GM18508 (cell line): Measurements from ENCODE around the gene CADM1.

Source experiments
- ATAC-seq: cut with Tn5 transposase; IDR thresholded peaks from one replicate; pipeline ENCODE4 v1.9.1; 2021; ENCODE audit warnings: moderate number of reproducible peaks; ENCODE audit not compliant: insufficient read depth, unreplicated experiment

The CADM1 gene

GRCh38 chr11:115504276-115505158 is at the start of gene CADM1:
TSS of gene CADM1 (minus strand) at chr11:115504415.
- no peak for ATAC-seq

- no peak for ATAC-seq
Measured at GRCh38 chr11:115552773-115553438, 48.7 kb upstream of the CADM1 start.

GRCh38 chr11:115552151-115552772 is 48.0 kb upstream of the CADM1 start:
- no peak for ATAC-seq

DNA sequence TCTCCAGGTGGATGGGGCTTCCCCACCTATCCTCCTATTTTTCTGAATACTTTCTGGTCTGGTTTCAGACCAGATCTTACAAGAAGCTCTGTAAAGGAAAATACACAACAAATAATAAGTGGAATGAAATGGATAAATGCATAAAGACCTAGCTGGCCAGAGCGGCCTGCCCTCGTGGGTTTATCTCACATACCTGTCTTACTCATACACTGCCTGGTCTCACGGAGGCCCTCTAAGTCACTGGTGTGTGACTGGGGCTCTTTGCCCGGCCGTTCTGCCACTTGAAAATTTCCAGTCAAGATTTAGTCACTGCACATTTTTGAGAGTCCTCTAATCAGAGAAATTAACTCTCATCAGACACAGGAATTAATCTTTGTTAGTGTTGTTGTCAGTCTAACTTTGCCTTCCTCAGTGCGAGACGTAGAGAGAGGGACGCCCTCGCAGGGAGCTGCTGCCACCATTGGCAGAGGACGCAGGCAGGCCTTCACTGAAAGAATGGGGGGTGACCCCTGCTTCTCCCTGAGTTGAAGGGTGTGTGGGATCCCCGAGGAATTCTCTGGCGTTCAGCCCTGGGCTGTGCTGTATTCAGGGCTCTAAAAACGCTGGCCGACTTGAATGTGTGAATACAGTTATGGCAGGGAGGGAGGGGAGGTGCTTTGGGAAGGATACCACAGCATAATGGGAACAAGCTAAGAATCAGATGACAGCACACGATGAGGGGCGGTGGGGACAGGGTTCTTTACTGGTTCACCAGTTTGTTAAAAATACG is 46.3 kb upstream of the CADM1 start:
- ATAC-seq = no peak

- no peak for ATAC-seq
Measured at GRCh38 chr11:115548878-115549528, 44.8 kb upstream of the CADM1 start.

DNA sequence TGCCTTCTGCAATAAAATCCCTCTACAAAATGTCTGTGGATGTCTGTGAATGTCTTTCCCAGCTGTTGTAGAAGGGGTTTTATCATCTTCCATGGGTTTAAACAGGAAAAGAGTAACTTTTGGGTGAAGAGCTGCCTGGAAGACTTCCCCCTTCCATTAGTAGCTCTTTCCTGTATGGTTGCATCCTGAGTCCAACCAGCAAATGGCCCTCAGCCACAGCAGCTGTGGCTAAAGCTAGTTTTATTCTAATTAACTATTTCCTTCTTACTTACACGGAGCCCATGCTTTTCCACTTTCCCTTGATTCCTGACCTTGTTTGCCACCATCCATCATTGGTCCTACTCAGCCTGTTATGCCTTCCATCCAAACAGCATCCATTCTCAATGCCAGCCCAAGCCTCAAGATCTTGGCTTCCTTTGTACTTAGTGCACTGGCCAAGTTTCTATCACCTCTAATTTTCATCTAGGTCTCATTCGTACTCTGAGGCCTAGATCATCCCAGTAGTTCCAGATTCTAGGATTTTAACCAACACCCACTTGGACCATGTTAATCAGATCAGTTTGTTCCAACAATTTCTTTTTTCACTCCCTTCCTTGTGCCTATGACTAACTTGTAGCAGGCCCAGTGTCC is 41.5 kb upstream of the CADM1 start:
- no peak for ATAC-seq

GRCh38 chr11:115544422-115544948 is 40.3 kb upstream of the CADM1 start:
- no peak for ATAC-seq

DNA sequence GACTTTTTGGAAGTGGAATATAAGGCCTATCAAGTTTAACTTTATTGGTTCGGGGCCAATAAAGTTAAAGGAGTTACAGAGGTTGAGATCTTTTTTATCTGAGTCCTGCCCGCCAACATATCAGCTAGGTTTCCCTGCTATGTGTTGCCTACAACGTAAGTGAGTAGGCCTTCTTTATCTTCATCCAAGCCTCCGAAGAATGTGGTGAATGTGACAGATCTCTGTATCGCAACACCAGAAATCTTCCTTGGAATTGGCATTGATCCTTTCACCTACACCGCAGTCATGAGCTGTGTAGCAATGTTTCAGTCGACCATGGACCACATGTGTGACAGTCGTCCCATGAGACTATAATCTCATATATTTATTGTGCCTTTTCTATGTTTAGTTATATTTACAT is 37.3 kb upstream of the CADM1 start:
- no peak for ATAC-seq

DNA sequence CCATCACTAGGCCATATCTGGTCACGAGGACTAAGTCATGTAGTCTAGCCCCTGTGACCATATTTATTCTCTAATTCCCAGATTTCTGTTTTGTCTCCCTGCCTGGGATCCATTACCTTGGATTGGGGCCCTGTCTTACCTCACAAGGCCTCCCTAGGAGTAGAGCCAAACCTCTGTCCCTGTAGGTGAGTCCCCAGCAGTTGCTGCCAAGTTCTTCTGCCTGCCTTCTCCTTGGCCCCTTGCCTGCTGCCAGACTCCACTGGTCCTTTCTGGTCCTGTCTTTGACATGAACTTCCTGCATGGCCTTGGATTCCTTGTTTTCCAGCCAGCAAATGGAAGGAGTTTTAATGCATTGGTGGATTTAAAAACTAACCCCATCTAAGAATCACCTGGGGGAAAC is 35.6 kb upstream of the CADM1 start:
- ATAC-seq = no peak

DNA sequence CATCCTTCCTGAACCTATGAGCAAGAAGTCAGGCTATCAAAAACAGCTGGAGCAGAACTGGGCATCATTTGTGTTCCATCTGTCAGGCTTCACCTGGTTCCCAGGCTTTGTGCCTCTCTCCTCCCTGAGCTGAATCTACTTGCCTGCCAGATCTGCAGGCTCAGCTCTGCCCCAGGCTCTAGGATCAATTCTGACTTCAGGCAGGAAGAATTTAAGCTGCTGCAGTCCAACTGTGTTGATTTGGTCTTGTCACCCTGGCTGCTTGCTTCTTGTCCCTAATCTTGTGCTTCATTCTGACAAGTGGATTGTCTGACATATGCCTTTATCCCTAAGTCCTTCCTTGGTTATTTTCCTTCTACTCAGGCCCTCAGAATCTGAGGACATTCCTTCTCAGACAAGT is 31.6 kb upstream of the CADM1 start:
- ATAC-seq = no peak

- no peak for ATAC-seq
Measured at GRCh38 chr11:115530752-115531151, 26.5 kb upstream of the CADM1 start.

DNA sequence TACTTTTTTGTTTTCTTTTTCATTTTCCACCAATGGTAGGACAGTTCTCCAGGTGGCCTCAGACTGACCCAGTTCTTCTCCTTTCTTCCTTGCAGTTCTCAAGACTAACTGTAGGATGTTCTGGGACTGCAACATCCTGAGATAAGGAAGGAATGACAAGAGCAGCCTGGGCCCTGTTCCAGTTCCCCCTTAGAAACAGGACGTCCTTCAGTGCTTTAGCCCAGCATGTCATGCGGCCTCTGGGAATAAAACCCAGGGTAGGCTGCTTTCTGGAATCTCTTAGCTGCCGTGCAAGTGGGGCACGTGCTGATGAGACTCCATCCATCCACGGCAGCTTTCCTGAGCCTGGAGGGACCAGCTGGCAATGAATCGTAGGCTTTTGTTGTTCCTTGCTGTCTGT is 24.0 kb upstream of the CADM1 start:
- no peak for ATAC-seq

- ATAC-seq = no peak
Measured at GRCh38 chr11:115527534-115528125, 23.4 kb upstream of the CADM1 start.

- ATAC-seq = no peak
Measured at GRCh38 chr11:115525531-115526006, 21.4 kb upstream of the CADM1 start.

DNA sequence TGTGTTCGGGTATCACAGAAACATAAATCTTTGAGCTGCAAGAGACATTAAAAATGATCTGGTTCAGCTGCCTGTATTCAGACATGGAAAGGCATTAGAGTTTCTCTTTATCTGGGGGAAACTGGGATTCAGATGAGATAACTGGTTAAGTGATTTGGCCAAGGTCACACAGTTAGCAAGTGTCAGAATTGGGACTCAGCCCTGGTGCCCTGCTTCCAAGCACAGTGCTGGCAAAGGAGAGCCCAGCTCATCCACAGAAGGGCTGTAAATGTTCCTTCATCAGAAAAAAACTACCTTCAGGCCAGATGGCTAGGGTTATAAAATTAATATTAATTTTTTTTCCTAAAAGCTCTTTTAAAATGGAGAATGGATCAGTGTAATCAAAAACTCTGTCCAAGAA is 20.4 kb upstream of the CADM1 start:
- ATAC-seq = no peak

- ATAC-seq = no peak
Measured at GRCh38 chr11:115523727-115524399, 19.6 kb upstream of the CADM1 start.

DNA sequence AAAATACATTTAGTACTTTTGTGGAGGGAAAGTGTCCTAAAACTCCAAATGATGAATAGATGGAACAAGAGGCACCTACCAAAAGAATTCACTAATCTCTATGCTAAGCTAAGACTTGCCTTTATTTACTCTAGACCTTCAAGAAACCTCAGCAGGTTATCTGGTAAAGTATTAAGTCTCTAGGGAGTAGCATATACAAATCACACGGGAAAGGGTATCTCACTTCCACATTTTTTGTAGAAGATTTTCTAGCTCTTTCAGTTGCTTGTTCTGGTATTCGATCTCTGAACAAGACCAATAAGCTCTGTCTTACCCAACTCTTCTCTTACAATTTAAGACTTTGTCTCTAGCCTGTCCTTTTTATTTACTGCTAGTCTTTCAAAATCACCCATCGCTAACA is 18.1 kb upstream of the CADM1 start:
- ATAC-seq = no peak

DNA sequence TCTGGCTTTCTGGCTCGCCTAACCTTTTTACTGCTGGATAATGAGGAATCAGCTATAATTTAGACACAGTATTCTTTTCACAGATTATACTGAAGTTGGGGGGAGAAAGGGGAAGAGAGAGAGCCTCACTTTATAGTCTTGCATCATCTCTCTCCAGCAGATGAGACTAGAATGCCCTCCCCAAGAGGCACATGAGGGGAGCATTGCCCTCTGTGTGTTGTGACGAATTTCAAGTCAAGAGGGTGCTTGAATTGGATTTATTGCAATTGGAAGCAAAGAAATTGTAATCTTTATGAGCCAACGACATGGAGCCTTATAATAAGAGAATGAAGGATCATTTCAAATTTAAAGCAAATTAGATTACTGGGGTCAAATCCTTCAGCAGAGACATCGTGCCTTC is 17.6 kb upstream of the CADM1 start:
- no peak for ATAC-seq
